HG02623 (cell line): Measurements from ENCODE around the gene DOCK8.

Experiments
- ATAC-seq: cut with Tn5 transposase; IDR thresholded peaks from one replicate; pipeline ENCODE4 v1.9.1; 2021; ENCODE audit warnings: moderate library complexity; ENCODE audit not compliant: unreplicated experiment

DOCK8 gene

DNA sequence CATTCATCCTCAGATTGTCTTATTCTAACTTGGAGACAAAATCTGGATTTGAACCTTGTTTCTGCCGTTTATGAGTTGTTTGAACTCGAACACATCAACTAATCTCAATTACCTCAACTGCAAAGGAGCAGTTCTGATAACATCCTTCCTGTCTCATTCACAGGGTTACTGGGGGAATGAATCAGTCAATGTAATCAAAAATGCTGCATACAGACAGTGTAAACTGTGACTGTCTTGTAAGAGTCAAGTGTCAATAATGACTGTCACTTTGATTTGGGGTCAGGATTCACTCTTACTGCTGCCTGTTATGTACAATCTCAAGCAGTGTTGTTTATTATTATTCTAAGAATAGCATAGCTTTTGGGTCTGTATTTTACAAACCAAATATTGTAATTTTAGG, 273.8 kb downstream of the DOCK8 start:
- ATAC-seq: no peak

DNA sequence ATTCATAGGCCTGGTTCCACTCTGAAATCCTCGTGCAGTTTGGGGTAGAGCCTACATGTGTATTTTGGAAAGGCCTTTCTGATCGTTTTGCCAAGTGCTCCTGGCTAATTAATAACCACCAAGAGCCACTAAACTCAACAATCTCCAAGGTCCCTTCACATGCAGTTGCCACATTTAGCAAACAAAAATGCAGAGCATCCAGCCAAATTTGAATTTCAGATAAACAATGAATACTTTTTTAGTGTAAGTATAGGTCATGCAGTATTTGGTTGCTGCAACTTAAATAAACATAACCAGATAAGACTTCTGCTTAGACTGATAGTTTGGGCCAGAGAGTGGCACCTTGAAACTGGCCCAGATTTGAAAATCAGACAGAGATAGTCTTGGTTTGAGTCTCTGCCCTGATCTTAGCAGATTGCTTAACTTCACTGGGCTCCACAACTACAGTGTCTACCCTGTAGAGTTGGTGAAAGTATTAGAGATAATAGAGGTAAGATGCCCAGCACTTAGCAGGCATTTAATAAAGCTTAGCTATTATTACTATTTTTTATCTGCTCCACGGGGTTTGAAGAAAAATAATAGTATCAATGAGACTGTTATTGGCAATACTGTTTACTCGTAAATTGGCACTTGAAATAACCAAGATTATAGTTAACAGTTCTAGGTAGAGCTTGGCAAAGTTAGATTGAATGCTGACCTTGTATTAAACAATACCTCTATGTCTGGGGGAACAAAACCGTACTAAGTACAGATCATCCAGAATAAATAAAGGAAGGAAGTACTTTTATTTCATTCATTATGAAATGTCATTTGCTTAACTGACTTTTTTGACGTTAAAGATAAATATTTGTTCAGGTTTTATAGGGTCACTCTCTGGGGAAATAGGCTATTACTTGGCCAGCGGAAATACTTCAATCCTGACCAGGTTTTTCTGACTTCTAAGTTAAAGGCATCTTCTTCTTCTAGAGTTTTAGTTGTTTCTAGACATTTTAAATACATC, 274.8 kb downstream of the DOCK8 start:
- no peak for ATAC-seq

DNA sequence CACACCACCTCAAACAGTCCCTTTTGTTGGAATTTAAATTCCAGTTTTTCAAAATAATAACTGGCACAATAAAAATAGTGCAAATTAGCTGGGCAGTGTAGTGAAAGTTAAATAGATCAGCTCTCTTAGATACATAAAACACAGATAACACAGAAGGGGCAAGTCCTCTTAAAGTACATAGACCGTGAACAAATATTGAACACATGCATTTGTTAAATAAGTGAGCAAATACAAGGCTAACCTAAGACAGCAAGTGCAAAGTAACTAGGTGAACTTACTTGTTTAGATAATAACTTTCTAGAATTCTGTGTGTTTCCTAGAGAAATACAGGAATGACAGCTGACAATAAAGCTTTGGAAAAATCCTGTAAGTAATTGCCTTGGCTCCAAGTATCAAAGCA, 280.1 kb downstream of the DOCK8 start:
- ATAC-seq: no peak

- no peak for ATAC-seq
These were observed 281.1 kb downstream of the DOCK8 start for GRCh38 chr9:495739-496138.

- ATAC-seq: no peak
These were observed 288.7 kb downstream of the DOCK8 start for GRCh38 chr9:503326-503725.

DNA sequence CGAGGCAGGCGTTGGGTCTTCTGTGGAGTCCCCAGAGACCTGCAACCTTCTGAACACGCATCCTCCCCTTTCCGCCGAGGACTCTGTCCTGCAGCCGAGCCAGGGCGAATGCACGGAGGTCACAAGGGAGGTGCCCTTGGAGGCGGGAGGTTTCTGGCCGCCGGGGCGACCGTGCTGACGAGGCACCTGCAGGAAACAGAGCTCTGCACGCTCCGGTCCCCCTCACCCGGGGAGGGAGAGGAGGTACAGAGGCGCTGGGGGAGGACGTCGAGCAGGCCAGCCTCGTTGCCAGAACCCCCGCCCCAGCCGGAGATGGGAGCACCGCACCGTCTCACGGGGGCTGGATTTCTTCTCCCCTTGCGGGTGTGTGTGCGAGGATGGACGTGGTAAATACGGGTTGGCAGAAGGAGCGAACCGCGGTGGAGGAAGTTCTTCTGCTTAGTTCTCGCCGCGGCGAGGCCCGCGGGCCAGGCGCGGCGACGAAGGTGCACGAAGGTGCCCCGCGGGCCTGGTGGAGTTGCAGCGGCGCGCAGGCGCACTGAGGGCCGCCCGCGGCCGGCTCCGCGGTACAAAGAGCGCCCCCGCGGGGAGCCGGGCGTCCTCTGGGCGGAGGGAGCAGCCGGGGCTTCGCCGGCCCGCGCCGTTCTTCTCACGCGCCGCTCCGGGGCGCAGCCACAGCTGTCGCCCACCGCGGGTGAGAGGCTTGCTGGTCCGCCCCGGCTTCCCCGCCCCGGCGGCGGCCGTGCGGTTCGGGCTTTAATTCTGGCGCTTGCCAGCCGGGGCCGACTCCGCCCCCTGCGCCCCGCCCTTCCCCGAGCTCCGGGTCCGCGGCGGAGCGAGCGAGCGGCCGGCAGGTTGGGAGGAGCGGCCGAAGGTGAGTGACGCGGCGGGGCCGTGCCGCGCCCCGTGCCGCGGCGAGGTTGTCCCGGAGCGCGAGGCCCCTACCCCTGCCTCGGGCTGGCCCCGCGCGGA, 289.5 kb downstream of the DOCK8 start, which contains the start of gene KANK1:
Gene KANK1, plus strand, starts transcription at position 815 of the 972 bp plus-strand sequence.
- ATAC-seq: peak; percentile 78

- ATAC-seq: peak; percentile 22
These were observed 290.5 kb downstream of the DOCK8 start for GRCh38 chr9:504921-505740.

DNA sequence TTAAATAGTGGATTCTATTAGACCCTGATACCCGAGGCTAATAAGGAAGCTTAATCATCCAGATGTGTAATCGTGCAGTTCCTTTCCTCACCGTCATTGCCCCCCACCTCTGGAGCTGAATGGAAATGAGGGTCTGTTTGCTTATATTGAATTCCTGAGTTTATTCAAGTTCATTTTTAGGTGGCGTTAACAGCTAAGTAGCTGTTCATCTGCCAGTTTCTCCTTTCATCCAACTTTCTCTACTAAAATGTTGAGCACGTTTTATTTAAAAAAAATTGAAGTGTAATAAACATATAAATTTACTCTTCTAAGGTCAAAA, 291.0 kb downstream of the DOCK8 start:
- no peak for ATAC-seq

- ATAC-seq: no peak
These were observed 291.6 kb downstream of the DOCK8 start for GRCh38 chr9:506281-506680.

GRCh38 chr9:511861-512260, 297.2 kb downstream of the DOCK8 start:
- no peak for ATAC-seq

GRCh38 chr9:512555-513272, 298.0 kb downstream of the DOCK8 start:
- ATAC-seq: no peak
